ENCODE data around the gene KLHL17. TPM values are rescaled to one million over a fixed set of nuclear protein-coding genes. Genes with fewer than 3 reads are reported as not detected.

The KLHL17 gene
- total RNA-seq, 1 donor from 2014 or later = 17.0 TPM

GRCh38 chr1:932776-933602 lies 27.4 kb upstream of the KLHL17 start:
- peak; percentile 84 to 85 for ATAC-seq
- H3K27me3 ChIP-seq (ENCODE audit: low read depth) = peaks cover 58% of the 10 kb centered on the region
- H3K4me3 ChIP-seq = no peak overlapping the region
- peak; percentile 86 for DNase-seq
- no peak overlapping the region for H3K27ac ChIP-seq
- intact Hi-C loops (cut with DNase I) = no loop called here
- TF ChIP-seq, protein P1, sequence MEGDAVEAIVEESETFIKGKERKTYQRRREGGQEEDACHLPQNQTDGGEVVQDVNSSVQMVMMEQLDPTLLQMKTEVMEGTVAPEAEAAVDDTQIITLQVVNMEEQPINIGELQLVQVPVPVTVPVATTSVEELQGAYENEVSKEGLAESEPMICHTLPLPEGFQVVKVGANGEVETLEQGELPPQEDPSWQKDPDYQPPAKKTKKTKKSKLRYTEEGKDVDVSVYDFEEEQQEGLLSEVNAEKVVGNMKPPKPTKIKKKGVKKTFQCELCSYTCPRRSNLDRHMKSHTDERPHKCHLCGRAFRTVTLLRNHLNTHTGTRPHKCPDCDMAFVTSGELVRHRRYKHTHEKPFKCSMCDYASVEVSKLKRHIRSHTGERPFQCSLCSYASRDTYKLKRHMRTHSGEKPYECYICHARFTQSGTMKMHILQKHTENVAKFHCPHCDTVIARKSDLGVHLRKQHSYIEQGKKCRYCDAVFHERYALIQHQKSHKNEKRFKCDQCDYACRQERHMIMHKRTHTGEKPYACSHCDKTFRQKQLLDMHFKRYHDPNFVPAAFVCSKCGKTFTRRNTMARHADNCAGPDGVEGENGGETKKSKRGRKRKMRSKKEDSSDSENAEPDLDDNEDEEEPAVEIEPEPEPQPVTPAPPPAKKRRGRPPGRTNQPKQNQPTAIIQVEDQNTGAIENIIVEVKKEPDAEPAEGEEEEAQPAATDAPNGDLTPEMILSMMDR (IDR thresholded peaks at IDR 0.05) = no peak
- peaks cover 5% of the 10 kb centered on the region for H3K4me1 ChIP-seq
- no peaks in the 10 kb centered on the region for H3K9me3 ChIP-seq
- no peaks in the 10 kb centered on the region for H3K36me3 ChIP-seq

- H3K36me3 ChIP-seq = no peaks in the 10 kb centered on the region
- ATAC-seq (no peak), DNase-seq (no peak)
- TF ChIP-seq, protein P1 (IDR thresholded peaks at IDR 0.05) = no peak
- H3K27ac ChIP-seq = no peak overlapping the region
- H3K9me3 ChIP-seq = no peaks in the 10 kb centered on the region
- H3K4me1 ChIP-seq = peaks cover 5% of the 10 kb centered on the region
- no peak overlapping the region for H3K4me3 ChIP-seq
- intact Hi-C loops (cut with DNase I) = no loop called here
- H3K27me3 ChIP-seq (ENCODE audit: low read depth) = peaks cover 64% of the 10 kb centered on the region
Observed at GRCh38 chr1:933603-933940, 26.8 kb upstream of the KLHL17 start.

DNA sequence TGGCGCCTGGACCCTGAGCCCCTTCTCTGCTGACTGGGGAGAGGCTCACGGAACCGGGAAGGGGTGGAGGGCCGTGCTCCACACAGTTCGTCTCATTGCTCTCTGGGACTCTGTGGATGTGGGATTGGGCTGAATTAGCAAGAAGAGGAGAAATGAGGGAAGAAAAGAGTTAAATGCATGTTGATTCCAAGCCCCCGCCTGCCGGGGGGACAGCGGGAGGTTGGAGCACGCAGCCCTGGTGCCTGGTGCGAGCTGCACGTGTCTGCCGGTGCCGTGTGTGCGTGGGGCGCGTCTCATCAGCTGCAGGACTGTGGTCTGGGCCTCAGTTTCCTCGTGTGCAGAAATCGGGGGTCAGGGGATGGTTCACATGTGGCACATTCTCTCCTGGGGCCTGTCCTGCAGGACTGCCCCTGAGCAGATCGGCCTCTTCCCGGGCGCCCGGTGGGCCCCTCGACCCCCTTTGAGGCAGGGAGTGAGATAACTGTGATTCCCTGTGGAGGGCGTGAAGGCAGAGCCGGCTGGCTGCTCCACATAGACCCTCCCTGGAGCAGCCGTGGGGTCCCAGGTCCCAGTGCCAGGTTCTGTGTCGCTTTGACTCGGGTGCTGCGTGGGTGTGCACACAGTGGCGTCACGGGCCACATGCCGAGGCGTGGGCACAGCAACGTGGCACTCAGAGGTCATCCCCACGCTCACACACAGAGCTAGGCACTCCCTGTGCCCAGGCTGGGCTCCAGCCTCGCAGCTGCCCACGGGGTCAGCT lies 25.2 kb upstream of the KLHL17 start:
- Histone ChIP-seq H3K9me3 (no peaks in the 10 kb centered on the region), H3K4me1 (peaks cover 12% of the 10 kb centered on the region), H3K27ac (no peak overlapping the region), H3K4me3 (no peak overlapping the region), H3K27me3 (ENCODE audit: low read depth) (peaks cover 77% of the 10 kb centered on the region), H3K36me3 (no peaks in the 10 kb centered on the region)
- no peak for ATAC-seq
- no peak for DNase-seq
- TF ChIP-seq, protein P1 (IDR thresholded peaks at IDR 0.05) = no peak
- intact Hi-C loops (cut with DNase I) = no loop called here

DNA sequence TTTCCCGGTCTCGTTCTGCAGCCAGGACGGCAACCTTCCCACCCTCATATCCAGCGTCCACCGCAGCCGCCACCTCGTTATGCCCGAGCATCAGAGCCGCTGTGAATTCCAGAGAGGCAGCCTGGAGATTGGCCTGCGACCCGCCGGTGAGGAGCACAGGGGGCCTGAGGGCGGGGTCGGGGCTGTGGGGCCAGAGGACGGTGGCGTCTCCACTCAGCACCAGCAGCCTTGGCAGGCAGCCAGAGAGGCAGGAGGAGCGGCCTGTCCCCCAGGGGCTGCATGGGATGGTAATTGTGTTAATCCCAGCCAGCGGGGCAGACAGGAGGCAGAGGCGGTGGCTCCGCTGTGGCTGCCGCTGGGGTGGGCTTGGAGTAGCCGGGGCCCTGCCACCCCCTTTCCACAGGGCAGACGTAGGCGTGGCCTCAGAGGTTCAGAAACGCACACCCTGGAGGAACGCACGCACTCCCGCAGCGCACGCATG lies 24.6 kb upstream of the KLHL17 start:
- no peak overlapping the region for H3K27ac ChIP-seq
- no peak for DNase-seq
- H3K27me3 ChIP-seq (ENCODE audit: low read depth) = peaks cover 77% of the 10 kb centered on the region
- intact Hi-C loops (cut with DNase I) = no loop called here
- no peaks in the 10 kb centered on the region for H3K36me3 ChIP-seq
- H3K9me3 ChIP-seq = no peaks in the 10 kb centered on the region
- no peak for ATAC-seq
- H3K4me1 ChIP-seq = peaks cover 17% of the 10 kb centered on the region
- TF ChIP-seq, protein P1 (IDR thresholded peaks at IDR 0.05) = no peak
- H3K4me3 ChIP-seq = no peak overlapping the region

DNA sequence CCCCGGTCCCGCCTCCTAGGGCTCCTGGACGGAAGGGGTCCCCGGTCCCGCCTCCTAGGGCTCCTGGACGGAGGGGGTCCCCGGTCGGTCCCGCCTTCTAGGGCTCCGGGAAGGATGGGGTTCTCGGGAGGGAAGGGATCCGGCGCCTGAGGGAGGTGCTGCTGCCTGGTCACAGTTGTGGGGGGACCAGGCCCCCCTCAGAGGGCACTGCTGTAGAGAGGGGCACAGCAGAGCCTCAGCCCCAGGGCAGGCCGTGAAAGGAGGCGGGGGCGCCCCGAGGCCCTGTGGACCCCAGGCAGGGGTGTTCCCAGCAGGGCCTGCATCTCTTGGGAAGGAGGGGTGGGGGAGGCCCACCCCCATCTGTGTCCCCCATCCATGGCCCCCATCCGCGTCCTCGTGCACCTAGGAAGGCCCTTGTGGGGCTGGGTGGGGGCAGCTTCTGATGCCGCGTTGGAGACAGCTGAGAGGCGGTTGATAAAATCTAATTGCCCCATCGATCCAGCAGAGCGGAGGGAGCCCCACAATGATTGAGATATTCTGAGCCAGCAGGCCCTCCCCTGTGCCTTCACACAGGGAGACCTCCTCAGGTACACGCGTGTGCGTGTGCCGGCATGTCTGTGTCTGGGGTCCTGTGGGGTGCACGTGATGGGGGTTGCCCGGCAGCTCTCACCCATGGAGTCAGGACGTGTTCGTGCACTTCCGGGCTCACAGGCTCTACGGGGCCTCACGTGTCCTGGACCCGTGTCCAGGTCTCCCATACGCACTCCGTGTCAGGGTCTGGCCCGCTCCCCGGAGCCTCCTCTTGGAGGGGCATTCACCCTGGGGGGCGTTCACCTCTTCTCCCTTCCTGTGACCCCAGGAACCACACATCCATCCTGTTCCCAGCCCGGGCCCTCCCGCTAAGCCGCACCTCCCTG lies 23.8 kb upstream of the KLHL17 start:
- TF ChIP-seq, protein P1 (IDR thresholded peaks at IDR 0.05) = no peak
- H3K27me3 ChIP-seq (ENCODE audit: low read depth) = peaks cover 84% of the 10 kb centered on the region
- intact Hi-C loops (cut with DNase I) = no loop called here
- H3K4me1 ChIP-seq = peaks cover 25% of the 10 kb centered on the region
- DNase-seq (no peak), ATAC-seq (no peak)
- H3K36me3 ChIP-seq = no peaks in the 10 kb centered on the region
- H3K27ac ChIP-seq = no peak overlapping the region
- no peak overlapping the region for H3K4me3 ChIP-seq
- H3K9me3 ChIP-seq = no peaks in the 10 kb centered on the region
